Measurements from ENCODE around the gene CSAD. TPM values are rescaled to one million over a fixed set of nuclear protein-coding genes. Genes with fewer than 3 reads are reported as not detected.

Gene CSAD
- total RNA-seq, 1 experiment from 2014 or later = 15.4 TPM

GRCh38 chr12:53199700-53200099, 19.0 kb upstream of the CSAD start:
- in situ Hi-C loops (cut with HindIII; ENCODE audit: low pct_unique_long_range_greater_than_20kb, low sequenced_read_pairs) = no loop called here
- Histone ChIP-seq H3K9me3 (ENCODE audit: control insufficient read depth, insufficient read depth, low read depth, low read length) (no peaks in the 10 kb centered on the region), H3K4me1 (ENCODE audit: control insufficient read depth, insufficient read depth, low read length) (no peaks in the 10 kb centered on the region), H3K36me3 (ENCODE audit: control insufficient read depth, insufficient read depth, low read length) (no peaks in the 10 kb centered on the region), H3K4me3 (ENCODE audit: low read depth in 2 of 2, low read length in 2 of 2) (no peak overlapping the region), H3K27ac (ENCODE audit: low read length) (no peak overlapping the region), H3K27me3 (ENCODE audit: control insufficient read depth, insufficient read depth, low read length) (no peaks in the 10 kb centered on the region)
- DNase-seq (ENCODE audit: low read depth, low spot score) = no peak
- TF ChIP-seq CTCF (IDR thresholded peaks at IDR 0.05) (no peak), TCF7L2 (IDR thresholded peaks at IDR 0.05; ENCODE audit: low read depth, low read length) (no peak), REST (IDR thresholded peaks at IDR 0.05; ENCODE audit: insufficient read depth in 1 of 2, low read depth in 2 of 2, low read length in 1 of 2) (no peak), POLR2AphosphoS5 (IDR thresholded peaks at IDR 0.05; ENCODE audit: low read depth, low read length) (no peak)
- no TSS peak for BruUV-seq (replicated peaks)
- ChIA-PET CTCF (interaction anchor here (0.7 kb wide), 1 partner anchor 91 kb away, joined by 3 read pairs; no protein-coding TSS in a partner anchor), POLR2A (no interaction called here)
- ATAC-seq = no peak
- intact Hi-C loops (cut with micrococcal nuclease; ENCODE audit: unreplicated experiment) = no loop called here

- intact Hi-C loops (cut with micrococcal nuclease; ENCODE audit: unreplicated experiment) = no loop called here
- H3K9me3 ChIP-seq (ENCODE audit: control insufficient read depth, insufficient read depth, low read depth, low read length) = no peaks in the 10 kb centered on the region
- in situ Hi-C loops (cut with HindIII; ENCODE audit: low pct_unique_long_range_greater_than_20kb, low sequenced_read_pairs) = no loop called here
- TF ChIP-seq CTCF (IDR thresholded peaks at IDR 0.05) = no peak
- H3K27me3 ChIP-seq (ENCODE audit: control insufficient read depth, insufficient read depth, low read length) = no peaks in the 10 kb centered on the region
- no peak overlapping the region for H3K27ac ChIP-seq (ENCODE audit: low read length)
- ATAC-seq (no peak), DNase-seq (ENCODE audit: low read depth, low spot score) (no peak)
- BruUV-seq (replicated peaks) = no TSS peak
- no peaks in the 10 kb centered on the region for H3K36me3 ChIP-seq (ENCODE audit: control insufficient read depth, insufficient read depth, low read length)
- no peaks in the 10 kb centered on the region for H3K4me1 ChIP-seq (ENCODE audit: control insufficient read depth, insufficient read depth, low read length)
- H3K4me3 ChIP-seq (ENCODE audit: low read depth in 2 of 2, low read length in 2 of 2) = no peak overlapping the region
- CTCF ChIA-PET = interaction anchor here (1.0 to 2.8 kb wide), 3 partner anchors 99 to 133 kb away, joined by 3 to 21 read pairs (median 3); partner anchors contain the start of gene SPRYD3
- POLR2A ChIA-PET = interaction anchor here (0.6 kb wide), 1 partner anchor 111 kb away, joined by 3 read pairs; no protein-coding TSS in a partner anchor
Measured at GRCh38 chr12:53198486-53199110, 17.9 kb upstream of the CSAD start.
